MM.1S (cell line): ENCODE measurements around the gene NTRK3.

ENCODE experiments used
- EZH2phosphoT487 ChIP-seq: fragments of 300-600 bp; sonication (generic); IDR thresholded peaks from 2 replicates; pipeline ENCODE4 v1.6.1; 2018; ENCODE audit warnings: antibody characterized with exemption, low read length
- TF ChIP-seq, protein P1 (sequence below): fragments of 300-600 bp; sonication (generic); IDR thresholded peaks from 2 replicates; pipeline ENCODE4 v1.5.1; 2016; ENCODE audit warnings: antibody characterized with exemption, low read length, mixed read lengths

DNA sequence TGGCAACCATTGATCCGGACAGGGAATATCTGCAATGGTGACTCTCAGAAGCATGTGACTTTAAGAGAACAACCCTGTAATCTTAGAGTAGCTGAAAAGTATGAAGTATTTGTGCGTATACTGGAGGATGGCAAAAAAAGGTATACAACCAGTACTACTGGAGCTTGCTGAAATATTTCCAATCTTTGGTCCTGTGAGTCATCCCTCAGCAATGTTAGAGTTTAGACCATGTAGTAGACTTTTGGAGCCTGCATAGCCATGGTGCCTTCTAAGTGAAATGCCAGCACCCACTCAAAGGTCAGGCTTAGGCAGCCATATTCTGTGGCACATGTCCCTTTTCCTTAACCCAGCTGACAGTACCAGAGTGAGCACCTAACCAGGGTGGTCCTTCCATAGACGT, 429.4 kb downstream of the NTRK3 start:
- TF ChIP-seq, protein P1, sequence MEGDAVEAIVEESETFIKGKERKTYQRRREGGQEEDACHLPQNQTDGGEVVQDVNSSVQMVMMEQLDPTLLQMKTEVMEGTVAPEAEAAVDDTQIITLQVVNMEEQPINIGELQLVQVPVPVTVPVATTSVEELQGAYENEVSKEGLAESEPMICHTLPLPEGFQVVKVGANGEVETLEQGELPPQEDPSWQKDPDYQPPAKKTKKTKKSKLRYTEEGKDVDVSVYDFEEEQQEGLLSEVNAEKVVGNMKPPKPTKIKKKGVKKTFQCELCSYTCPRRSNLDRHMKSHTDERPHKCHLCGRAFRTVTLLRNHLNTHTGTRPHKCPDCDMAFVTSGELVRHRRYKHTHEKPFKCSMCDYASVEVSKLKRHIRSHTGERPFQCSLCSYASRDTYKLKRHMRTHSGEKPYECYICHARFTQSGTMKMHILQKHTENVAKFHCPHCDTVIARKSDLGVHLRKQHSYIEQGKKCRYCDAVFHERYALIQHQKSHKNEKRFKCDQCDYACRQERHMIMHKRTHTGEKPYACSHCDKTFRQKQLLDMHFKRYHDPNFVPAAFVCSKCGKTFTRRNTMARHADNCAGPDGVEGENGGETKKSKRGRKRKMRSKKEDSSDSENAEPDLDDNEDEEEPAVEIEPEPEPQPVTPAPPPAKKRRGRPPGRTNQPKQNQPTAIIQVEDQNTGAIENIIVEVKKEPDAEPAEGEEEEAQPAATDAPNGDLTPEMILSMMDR = no peak
- no peak for TF ChIP-seq EZH2phosphoT487
